ENCODE data around the gene SCNM1.

Gene SCNM1

DNA sequence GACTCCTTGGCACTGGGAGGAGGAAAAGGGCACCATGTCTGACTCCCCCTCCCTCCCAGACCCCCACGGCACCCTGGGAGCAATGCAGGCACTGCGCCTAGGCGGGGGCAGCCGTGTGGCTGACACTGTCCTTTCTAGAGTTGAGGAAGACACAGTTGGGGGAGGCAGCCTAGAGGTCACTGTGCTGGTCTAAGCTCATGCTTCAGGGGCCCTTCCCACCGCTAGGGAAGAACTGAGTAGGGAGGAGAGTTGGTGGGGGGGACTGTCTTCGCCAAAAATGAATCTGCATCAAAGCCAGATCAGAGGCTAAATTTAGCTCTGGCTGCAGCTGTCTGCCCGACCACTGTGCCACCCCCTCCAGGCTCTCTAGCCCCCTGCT is 22.9 kb upstream of the SCNM1 start:
- H3K4me3 ChIP-seq (ENCODE audit: low read length): no peak overlapping the region
- TF ChIP-seq, protein P1, sequence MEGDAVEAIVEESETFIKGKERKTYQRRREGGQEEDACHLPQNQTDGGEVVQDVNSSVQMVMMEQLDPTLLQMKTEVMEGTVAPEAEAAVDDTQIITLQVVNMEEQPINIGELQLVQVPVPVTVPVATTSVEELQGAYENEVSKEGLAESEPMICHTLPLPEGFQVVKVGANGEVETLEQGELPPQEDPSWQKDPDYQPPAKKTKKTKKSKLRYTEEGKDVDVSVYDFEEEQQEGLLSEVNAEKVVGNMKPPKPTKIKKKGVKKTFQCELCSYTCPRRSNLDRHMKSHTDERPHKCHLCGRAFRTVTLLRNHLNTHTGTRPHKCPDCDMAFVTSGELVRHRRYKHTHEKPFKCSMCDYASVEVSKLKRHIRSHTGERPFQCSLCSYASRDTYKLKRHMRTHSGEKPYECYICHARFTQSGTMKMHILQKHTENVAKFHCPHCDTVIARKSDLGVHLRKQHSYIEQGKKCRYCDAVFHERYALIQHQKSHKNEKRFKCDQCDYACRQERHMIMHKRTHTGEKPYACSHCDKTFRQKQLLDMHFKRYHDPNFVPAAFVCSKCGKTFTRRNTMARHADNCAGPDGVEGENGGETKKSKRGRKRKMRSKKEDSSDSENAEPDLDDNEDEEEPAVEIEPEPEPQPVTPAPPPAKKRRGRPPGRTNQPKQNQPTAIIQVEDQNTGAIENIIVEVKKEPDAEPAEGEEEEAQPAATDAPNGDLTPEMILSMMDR (conservative IDR thresholded peaks at IDR 0.05; ENCODE audit: low read length): no peak
- no peak for DNase-seq (ENCODE audit: low read depth)

DNA sequence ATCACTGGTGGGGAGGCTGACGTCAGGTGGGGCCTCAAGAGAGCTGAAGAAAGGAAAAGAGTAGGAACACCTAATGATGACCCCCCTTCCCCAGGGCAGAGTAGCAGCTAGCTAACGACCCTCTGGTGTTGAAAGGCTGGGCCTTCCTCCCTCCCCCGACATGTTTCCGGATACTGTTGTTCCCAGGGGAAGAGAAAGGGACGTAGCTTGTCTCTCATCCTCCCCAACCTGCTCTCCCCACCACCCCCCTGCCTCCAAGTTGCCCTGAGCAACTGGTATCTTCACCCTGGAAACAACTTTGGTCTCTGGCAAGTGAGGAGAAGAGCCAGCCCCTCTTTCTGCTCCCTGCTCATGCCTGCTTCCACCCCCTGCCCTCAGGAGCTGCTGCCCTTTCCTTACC is 22.0 kb upstream of the SCNM1 start:
- H3K4me3 ChIP-seq (ENCODE audit: low read length): no peak overlapping the region
- DNase-seq (ENCODE audit: low read depth): no peak
- TF ChIP-seq, protein P1 (conservative IDR thresholded peaks at IDR 0.05; ENCODE audit: low read length): no peak

DNA sequence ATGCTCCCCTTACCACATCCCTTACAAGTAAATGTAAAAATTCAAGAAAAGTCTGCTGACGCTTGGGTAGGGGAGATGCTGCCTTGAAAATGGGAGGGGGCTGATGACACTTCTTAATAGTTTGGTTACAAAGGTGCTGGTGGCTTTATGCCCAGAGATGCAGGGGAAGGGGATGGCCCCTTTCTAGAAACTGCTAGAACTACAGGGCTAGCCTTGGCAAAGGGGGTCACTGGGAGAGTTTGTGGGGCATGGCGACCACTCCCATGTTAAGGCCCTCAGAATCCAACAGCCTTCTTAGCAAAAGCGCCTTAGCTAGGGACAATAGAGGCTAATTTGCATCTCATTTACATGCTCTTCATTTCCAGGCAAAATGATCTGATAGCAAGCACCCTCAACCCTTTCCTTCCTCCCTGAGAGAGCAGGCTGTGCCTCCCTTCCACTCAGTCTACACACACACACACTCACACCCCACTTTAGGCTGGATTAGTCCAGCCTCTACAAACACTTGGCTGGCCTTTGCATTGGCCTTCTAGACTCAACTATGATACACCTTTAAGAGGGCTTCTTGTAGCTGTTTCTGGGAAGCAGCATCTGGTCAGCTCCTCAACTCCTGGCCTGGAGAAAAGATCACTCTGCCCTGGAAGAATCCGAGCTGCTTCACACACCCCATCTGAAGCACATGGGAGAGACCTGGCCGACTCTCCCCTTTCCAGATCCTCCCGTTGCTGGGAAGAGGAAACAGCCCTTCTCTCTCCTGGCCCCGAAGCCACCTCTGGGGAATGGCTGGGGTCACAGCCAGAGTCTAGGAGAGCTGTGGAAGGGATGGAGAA is 21.3 kb upstream of the SCNM1 start:
- TF ChIP-seq, protein P1 (conservative IDR thresholded peaks at IDR 0.05; ENCODE audit: low read length): no peak

DNA sequence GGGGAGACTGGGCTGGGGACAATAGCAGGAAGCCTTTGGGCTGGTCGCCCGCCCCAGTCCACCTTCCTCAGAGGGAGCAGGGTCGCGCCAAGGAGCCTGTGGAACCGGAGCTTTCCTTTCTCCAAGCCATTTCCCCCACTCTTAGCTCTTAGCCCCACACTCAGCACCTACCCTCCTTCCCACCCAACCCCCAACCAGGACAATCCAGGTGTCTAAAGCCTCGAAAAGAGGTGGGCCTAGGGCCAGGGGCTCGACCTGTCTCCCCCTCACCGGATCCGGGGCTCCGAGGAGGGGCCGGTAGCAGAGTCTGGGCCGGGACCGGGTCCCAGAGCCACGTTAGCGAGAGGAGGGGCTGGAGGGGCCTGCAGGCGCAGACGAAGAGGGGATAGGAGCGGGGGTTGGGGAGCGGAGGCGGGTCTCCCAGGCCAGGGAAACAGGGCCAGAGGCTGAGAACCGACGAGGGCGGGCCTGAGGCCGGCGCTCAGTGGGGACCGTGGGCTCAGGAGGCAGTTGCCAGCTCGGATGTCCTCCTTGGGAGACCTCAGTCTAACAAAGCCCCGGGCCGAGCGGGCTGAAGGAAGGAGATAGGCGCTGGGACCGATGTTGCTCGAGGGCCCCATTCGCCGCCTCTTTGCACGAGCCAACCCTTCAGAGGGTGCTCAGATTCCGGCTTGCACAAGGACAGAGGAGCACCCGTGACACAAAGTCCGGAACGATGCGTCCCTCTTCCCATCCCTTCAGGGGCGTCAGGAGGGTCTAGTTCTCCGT is 20.5 kb upstream of the SCNM1 start:
- TF ChIP-seq, protein P1 (conservative IDR thresholded peaks at IDR 0.05; ENCODE audit: low read length): no peak
- no peak for DNase-seq (ENCODE audit: low read depth)
- H3K4me3 ChIP-seq (ENCODE audit: low read length): peak overlapping the region; percentile 79

More for the DNA sequence above, 21.3 kb upstream of the SCNM1 start:
- DNase-seq (ENCODE audit: low read depth): no peak
- H3K4me3 ChIP-seq (ENCODE audit: low read length): peak overlapping the region; percentile 79

DNA sequence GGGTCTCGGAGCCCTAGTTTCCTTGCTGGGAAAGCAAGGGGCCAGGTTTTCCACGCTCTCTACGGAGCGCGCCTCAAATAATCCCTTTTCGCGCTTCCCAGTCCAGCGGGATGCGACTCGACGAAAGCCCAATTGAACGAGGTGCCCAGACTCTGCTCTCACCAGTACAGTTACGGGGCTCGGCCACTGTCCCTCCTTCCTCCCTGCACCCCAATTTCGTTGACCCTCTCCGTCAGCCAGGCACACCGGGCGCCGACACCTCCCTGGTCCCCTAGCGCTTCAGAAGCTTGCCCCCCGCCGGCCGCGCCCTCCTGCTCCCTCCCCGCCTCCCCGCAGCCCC is 19.9 kb upstream of the SCNM1 start:
- H3K4me3 ChIP-seq (ENCODE audit: low read length): peak overlapping the region; percentile 79
- no peak for DNase-seq (ENCODE audit: low read depth)
- TF ChIP-seq, protein P1 (conservative IDR thresholded peaks at IDR 0.05; ENCODE audit: low read length): no peak

DNA sequence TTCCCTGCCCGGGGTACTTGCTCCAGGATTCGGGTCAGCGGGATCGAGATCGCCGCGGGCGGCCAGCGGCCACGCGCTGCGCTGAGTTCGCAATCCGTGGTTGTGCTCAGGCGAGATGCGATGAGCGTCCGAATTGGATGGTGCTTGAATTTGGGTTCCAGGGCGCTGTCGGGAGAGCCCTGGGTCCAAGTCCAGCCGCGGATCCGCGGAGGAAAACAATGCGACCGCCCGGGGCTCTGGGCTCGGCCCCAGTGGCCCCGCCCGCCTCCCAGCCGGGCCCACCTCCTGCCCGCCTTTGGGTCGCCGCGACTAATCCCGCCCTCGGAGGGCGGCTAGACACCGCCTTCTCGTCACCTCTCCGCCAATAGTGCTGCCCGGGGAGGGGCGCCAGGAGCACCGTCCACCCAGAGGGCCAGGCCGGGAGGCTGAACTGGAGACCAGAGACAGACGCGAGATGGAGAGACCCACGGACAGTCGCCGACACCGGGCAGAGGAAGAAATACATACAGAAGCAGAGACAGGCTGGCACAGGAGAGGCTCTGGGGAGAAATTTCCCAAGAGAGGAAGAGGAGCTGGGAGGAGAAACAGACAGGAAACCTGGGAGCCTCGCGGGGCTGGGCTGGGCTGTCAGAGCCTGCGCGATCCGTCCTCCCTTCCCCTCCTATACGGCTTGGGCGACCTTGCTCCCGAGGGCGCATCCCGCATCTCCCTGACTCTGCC is 19.4 kb upstream of the SCNM1 start, which contains the start of gene SEMA6C:
Gene SEMA6C, minus strand, starts transcription at position 220 of the 720 bp plus-strand sequence. CDS start 4,010 bp downstream, outside the sequence.
- peak; percentile 86 for DNase-seq (ENCODE audit: low read depth)
- TF ChIP-seq, protein P1 (conservative IDR thresholded peaks at IDR 0.05; ENCODE audit: low read length): no peak
- H3K4me3 ChIP-seq (ENCODE audit: low read length): peak within 1 kb of the TSS; percentile 79
